PFSK-1 (cell line): ENCODE data around the gene SNX9.

Source experiments
- POLR2AphosphoS5 ChIP-seq: IDR thresholded peaks from 2 replicates; pipeline ENCODE4 v1.6.1; 2012; ENCODE audit warnings: low read depth, mild to moderate bottlenecking, control low read depth, low read length, moderate library complexity
- SIN3A ChIP-seq: IDR thresholded peaks from 2 replicates; pipeline ENCODE4 v1.6.1; 2012; ENCODE audit warnings: mild to moderate bottlenecking, low read length, moderate library complexity, borderline replicate concordance; ENCODE audit not compliant: insufficient read depth
- TAF1 ChIP-seq: IDR thresholded peaks from 2 replicates; pipeline ENCODE4 v1.6.1; 2012; ENCODE audit warnings: low read length, control low read depth, borderline replicate concordance; ENCODE audit not compliant: insufficient read depth

DNA sequence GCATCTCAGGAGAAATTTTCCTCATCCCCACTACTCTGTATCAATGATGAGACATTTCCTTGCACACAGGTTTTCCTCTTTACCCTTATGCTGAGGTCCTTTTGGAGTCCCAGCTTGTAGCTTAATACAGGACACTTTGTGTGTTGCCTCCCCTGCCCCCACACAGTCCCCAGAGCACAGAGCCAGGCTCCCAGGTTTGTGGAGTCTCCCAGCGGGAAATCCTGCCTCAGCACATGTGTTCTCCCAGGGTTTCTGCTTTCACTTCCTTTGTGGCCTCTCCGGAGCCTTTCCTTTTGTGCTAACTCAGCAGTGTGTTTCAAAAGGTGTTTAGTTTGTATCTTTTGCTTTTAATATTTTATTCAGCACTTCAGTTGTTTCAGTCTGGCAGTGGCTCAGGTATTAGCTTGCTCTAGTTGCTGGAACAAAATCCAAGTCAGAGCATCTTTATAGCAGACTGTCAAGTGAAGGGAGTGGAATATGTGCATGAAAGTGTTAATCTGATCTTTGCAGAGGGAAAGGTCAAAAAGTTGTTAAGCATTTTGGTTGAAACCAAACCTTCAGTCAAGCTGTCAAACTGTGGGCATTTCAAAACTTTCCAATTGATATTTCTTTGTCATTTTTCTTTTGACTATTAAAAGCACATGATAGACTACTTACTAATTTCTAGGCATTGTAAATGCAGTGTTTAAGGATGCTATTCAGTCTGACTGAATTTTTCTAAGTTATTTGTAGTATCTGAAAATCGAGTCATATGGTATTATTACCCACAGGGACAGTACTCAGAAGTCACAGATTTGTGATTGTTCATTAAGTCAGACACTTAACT, 8.6 kb downstream of the SNX9 start:
- TF ChIP-seq TAF1 (no peak), SIN3A (no peak), POLR2AphosphoS5 (no peak)
